HG03558 (cell line): ENCODE results near the gene MID1.

ENCODE experiments used
- ATAC-seq: cut with Tn5 transposase; IDR thresholded peaks from one replicate; pipeline ENCODE4 v1.9.1; 2021; ENCODE audit warnings: moderate number of reproducible peaks; ENCODE audit not compliant: unreplicated experiment; ENCODE audit errors: extremely low read depth

MID1 gene

GRCh38 chrX:10620121-10620699 lies at the start of gene MID1:
Gene MID1 (minus strand): TSS chrX:10620585. CDS start chrX:10567547, 53,038 bp downstream.
- no peak for ATAC-seq

- ATAC-seq, result no peak
These were observed 46.8 kb upstream of the MID1 start for GRCh38 chrX:10667143-10667542.

- ATAC-seq, result no peak
These were observed 45.7 kb upstream of the MID1 start for GRCh38 chrX:10666102-10666501.

GRCh38 chrX:10665681-10666080 lies 45.3 kb upstream of the MID1 start:
- no peak for ATAC-seq

GRCh38 chrX:10660171-10660570 lies 39.8 kb upstream of the MID1 start:
- ATAC-seq, result no peak

- ATAC-seq, result no peak
These were observed 35.8 kb upstream of the MID1 start for GRCh38 chrX:10656214-10656613.

- no peak for ATAC-seq
These were observed 34.6 kb upstream of the MID1 start for GRCh38 chrX:10654960-10655359.

- ATAC-seq, result no peak
These were observed 32.9 kb upstream of the MID1 start for GRCh38 chrX:10653302-10653701.

- no peak for ATAC-seq
These were observed 28.9 kb upstream of the MID1 start for GRCh38 chrX:10649265-10649664.

GRCh38 chrX:10648614-10649013 lies 28.2 kb upstream of the MID1 start:
- ATAC-seq, result no peak

GRCh38 chrX:10636851-10637250 lies 16.5 kb upstream of the MID1 start:
- ATAC-seq, result no peak

GRCh38 chrX:10636337-10636736 lies 16.0 kb upstream of the MID1 start:
- no peak for ATAC-seq

GRCh38 chrX:10634392-10635161 lies 14.2 kb upstream of the MID1 start:
- no peak for ATAC-seq

- no peak for ATAC-seq
These were observed 13.3 kb upstream of the MID1 start for GRCh38 chrX:10633722-10634121.

- no peak for ATAC-seq
These were observed 11.2 kb upstream of the MID1 start for GRCh38 chrX:10631416-10632145.

GRCh38 chrX:10630320-10630719 lies 9.9 kb upstream of the MID1 start:
- no peak for ATAC-seq

GRCh38 chrX:10629905-10630304 lies 9.5 kb upstream of the MID1 start:
- ATAC-seq, result no peak

- ATAC-seq, result no peak
These were observed 8.5 kb upstream of the MID1 start for GRCh38 chrX:10628906-10629305.

GRCh38 chrX:10622197-10622596 lies 1.8 kb upstream of the MID1 start:
- no peak for ATAC-seq

- ATAC-seq, result no peak
These were observed 849 bp downstream of the MID1 start for GRCh38 chrX:10619425-10620046.

- ATAC-seq, result no peak
These were observed 1.4 kb downstream of the MID1 start for GRCh38 chrX:10618961-10619360.
